H1 (cell line): ENCODE measurements around the gene PPP4R3A. TPM values are rescaled to one million over a fixed set of nuclear protein-coding genes. Genes with fewer than 3 reads are reported as not detected.

Experiments
- CTCF ChIA-PET: fragments of 300-600 bp; sonication (Branson Sonifier 250); formaldehyde crosslinking; loops from one replicate; lab custom pipeline; 2021; ENCODE audit not compliant: partially characterized antibody; lab: Charles Lee
- POLR2A ChIA-PET: fragments of 300-600 bp; sonication (Branson Sonifier 250); formaldehyde crosslinking; loops from one replicate; lab custom pipeline; 2021; ENCODE audit warnings: inconsistent platforms; ENCODE audit not compliant: partially characterized antibody; lab: Charles Lee
- DNase-seq, 2 experiments: peaks; one replicate each; pipeline versions ENCODE4 v3.0.0 to v3.0.0-alpha.2; 2010 to 2022; ENCODE audit warnings: low spot score in 2 of 2, low read depth in 1 of 2, mixed read lengths in 1 of 2
- FAIRE-seq: peaks from 2 replicates; lab custom pipeline; 2011; peaks lifted over from hg19 to GRCh38; lab: Jason Lieb, UNC
- H2AFZ ChIP-seq: 2 replicates; pipeline ENCODE4 v1.8.1; 2012; ENCODE audit warnings: low read length, inconsistent platforms
- H2AK5ac ChIP-seq: 2 replicates; pipeline ENCODE4 v1.6.1; 2013; ENCODE audit warnings: low read depth, low read length
- H2BK120ac ChIP-seq: replicated peaks from 2 replicates; pipeline ENCODE3; 2013; ENCODE audit warnings: low read depth, low read length, inconsistent platforms
- H2BK12ac ChIP-seq: 2 replicates; pipeline ENCODE4 v1.6.1; 2013; ENCODE audit warnings: low read depth, low read length
- H2BK15ac ChIP-seq: 2 replicates; pipeline ENCODE4 v1.6.1; 2013; ENCODE audit warnings: low read length
- H2BK20ac ChIP-seq: 2 replicates; pipeline ENCODE4 v1.6.1; 2013; ENCODE audit warnings: low read length
- H2BK5ac ChIP-seq: 2 replicates; pipeline ENCODE4 v1.6.1; 2013; ENCODE audit warnings: low read depth, low read length
- H3K14ac ChIP-seq: 2 replicates; pipeline ENCODE4 v1.6.1; 2013; ENCODE audit warnings: inconsistent platforms; ENCODE audit not compliant: insufficient read length
- H3K18ac ChIP-seq: 2 replicates; pipeline ENCODE4 v1.6.1; 2013; ENCODE audit warnings: low read length; ENCODE audit errors: extremely low read depth
- H3K23ac ChIP-seq: 2 replicates; pipeline ENCODE4 v1.6.1; 2013; ENCODE audit warnings: inconsistent platforms; ENCODE audit not compliant: insufficient read length
- H3K23me2 ChIP-seq: 2 replicates; pipeline ENCODE4 v1.6.1; 2013; ENCODE audit warnings: low read depth, low read length
- H3K27ac ChIP-seq: 2 replicates; pipeline ENCODE4 v1.6.1; 2011; ENCODE audit warnings: low read depth, low read length, inconsistent platforms
- H3K27me3 ChIP-seq, 4 experiments: replicated peaks in 1 of 4; 1 replicate in 1 of 4; 2 replicates in 3 of 4; pipeline versions ENCODE4 v1.6.1 to v1.8.1; 2011 to 2013; ENCODE audit warnings: low read length in 3 of 4, mild to moderate bottlenecking in 3 of 4, inconsistent platforms in 2 of 4, mixed read lengths in 2 of 4, moderate library complexity in 1 of 4; ENCODE audit not compliant: control insufficient read depth in 3 of 4, insufficient read depth in 3 of 4; ENCODE audit errors: extremely low read depth in 1 of 4
- H3K36me3 ChIP-seq, 4 experiments: 2 replicates each; pipeline versions ENCODE4 v1.6.1 to v1.8.1; 2011 to 2013; ENCODE audit warnings: mild to moderate bottlenecking in 4 of 4, low read length in 3 of 4, moderate library complexity in 2 of 4, control low read depth in 1 of 4, inconsistent platforms in 1 of 4; ENCODE audit not compliant: insufficient read depth in 4 of 4, control insufficient read depth in 2 of 4
- H3K4ac ChIP-seq: replicated peaks from 2 replicates; pipeline ENCODE3; 2013; ENCODE audit warnings: low read length, low read depth, mixed read lengths, inconsistent platforms; ENCODE audit not compliant: insufficient read length
- H3K4me1 ChIP-seq, 4 experiments: replicated peaks in 1 of 4; 1 replicate in 1 of 4; 2 replicates in 3 of 4; pipeline versions ENCODE4 v1.6.1 to v1.8.1; 2011 to 2013; ENCODE audit warnings: low read length in 3 of 4, inconsistent platforms in 2 of 4, mixed read lengths in 1 of 4; ENCODE audit not compliant: insufficient read depth in 4 of 4, control insufficient read depth in 3 of 4
- H3K4me2 ChIP-seq, 2 experiments: 2 replicates each; pipeline versions ENCODE4 v1.6.1 to v1.8.1; 2011 to 2013; ENCODE audit warnings: low read depth in 2 of 2, low read length in 2 of 2, control low read depth in 1 of 2, inconsistent platforms in 1 of 2, mild to moderate bottlenecking in 1 of 2; ENCODE audit not compliant: insufficient read depth in 1 of 2
- H3K4me3 ChIP-seq, 4 experiments: fragments of 200-600, 300-600 bp in 1 of 4; sonication (generic), shearing (Covaris generic), sonication (Bioruptor Twin) in 1 of 4; 2 replicates each; pipeline versions ENCODE4 v1.5.1 to v1.8.1; 2011 to 2016; ENCODE audit warnings: low read length in 4 of 4, low read depth in 3 of 4, control low read depth in 2 of 4, inconsistent platforms in 2 of 4, mild to moderate bottlenecking in 2 of 4, mixed read lengths in 1 of 4, moderate library complexity in 1 of 4; ENCODE audit not compliant: insufficient read depth in 2 of 4; ENCODE audit errors: extremely low read depth in 1 of 4
- H3K56ac ChIP-seq: replicated peaks from 2 replicates; pipeline ENCODE3; 2013; ENCODE audit warnings: low read depth, mild to moderate bottlenecking, mixed read lengths, low read length, inconsistent platforms; ENCODE audit not compliant: insufficient read length
- H3K79me1 ChIP-seq: 2 replicates; pipeline ENCODE4 v1.6.1; 2013; ENCODE audit warnings: low read depth, low read length, control low read depth
- H3K79me2 ChIP-seq, 2 experiments: 2 replicates each; pipeline versions ENCODE4 v1.6.1 to v1.8.1; 2012 to 2013; ENCODE audit warnings: low read length in 2 of 2, mild to moderate bottlenecking in 2 of 2, inconsistent platforms in 1 of 2; ENCODE audit not compliant: insufficient read depth in 2 of 2, control insufficient read depth in 1 of 2
- H3K9ac ChIP-seq, 4 experiments: replicated peaks in 1 of 4; 1 replicate in 1 of 4; 2 replicates in 3 of 4; pipeline versions ENCODE4 v1.6.1 to v1.8.1; 2011 to 2013; ENCODE audit warnings: low read depth in 3 of 4, low read length in 3 of 4, control low read depth in 2 of 4, mild to moderate bottlenecking in 2 of 4, moderate library complexity in 2 of 4, inconsistent platforms in 1 of 4; ENCODE audit errors: extremely low read depth in 1 of 4
- H3K9me3 ChIP-seq, 2 experiments: 2 replicates each; pipeline versions ENCODE4 v1.6.1 to v1.8.1; 2012 to 2013; ENCODE audit warnings: mild to moderate bottlenecking in 2 of 2, moderate library complexity in 2 of 2, control low read depth in 1 of 2, inconsistent platforms in 1 of 2, low read depth in 1 of 2, low read length in 1 of 2, mixed read lengths in 1 of 2; ENCODE audit not compliant: insufficient read depth in 2 of 2
- H4K20me1 ChIP-seq, 2 experiments: replicated peaks in 1 of 2; 2 replicates each; pipeline versions ENCODE3 to v1.8.1; 2011 to 2013; ENCODE audit warnings: inconsistent platforms in 2 of 2, low read length in 2 of 2, mild to moderate bottlenecking in 1 of 2; ENCODE audit not compliant: insufficient read depth in 2 of 2, control insufficient read depth in 1 of 2
- H4K5ac ChIP-seq: 2 replicates; pipeline ENCODE4 v1.6.1; 2013; ENCODE audit warnings: low read length, low read depth, mixed read lengths, inconsistent platforms; ENCODE audit not compliant: insufficient read length
- H4K8ac ChIP-seq: 2 replicates; pipeline ENCODE4 v1.8.0; 2013; ENCODE audit warnings: mild to moderate bottlenecking, moderate library complexity, low read length, inconsistent platforms; ENCODE audit not compliant: insufficient read depth; ENCODE audit errors: extremely low read depth
- H4K91ac ChIP-seq: replicated peaks from 2 replicates; pipeline ENCODE3; 2013; ENCODE audit warnings: low read length, mixed read lengths, inconsistent platforms; ENCODE audit not compliant: insufficient read length
- BCL11A ChIP-seq, 2 experiments: IDR thresholded peaks; one replicate each; pipeline ENCODE4 v1.6.1; 2011; ENCODE audit warnings: low read depth in 2 of 2, low read length in 2 of 2, mild to moderate bottlenecking in 2 of 2
- CHD2 ChIP-seq: IDR thresholded peaks from 2 replicates; pipeline ENCODE4 v1.6.1; 2012; ENCODE audit warnings: low read length, improper control_type of control experiment
- GTF2F1 ChIP-seq: IDR thresholded peaks from 2 replicates; pipeline ENCODE4 v1.6.1; 2012; ENCODE audit warnings: low read depth, low read length, improper control_type of control experiment, borderline replicate concordance
- RFX5 ChIP-seq: IDR thresholded peaks from 2 replicates; pipeline ENCODE4 v1.6.1; 2011; ENCODE audit warnings: low read depth, low read length, improper control_type of control experiment, borderline replicate concordance
- WGBS, 2 experiments: shearing (Covaris generic) in 1 of 2; methylation state at CpG; one replicate each; pipeline versions ENCODE4 v1.1.6 to v1.1.7; 2013 to 2015; ENCODE audit warnings: low lambda C conversion rate in 2 of 2, mixed read lengths in 2 of 2, inconsistent platforms in 1 of 2, low coverage in 1 of 2, missing lambda C conversion rate in 1 of 2; ENCODE audit not compliant: insufficient replicate concordance in 2 of 2, insufficient coverage in 1 of 2, insufficient read length in 1 of 2; ENCODE audit errors: extremely low coverage in 1 of 2, missing lambda C conversion rate in 1 of 2; 5-methylcytosine and 5-hydroxymethylcytosine counted together
- polyA plus RNA-seq, 7 experiments: library from polyadenylated mRNA; depleted of rRNA in 3 of 7; stranded (reverse) in 5 of 7; unstranded in 2 of 7; fragments of >200 nt in 5 of 7; fragments of 200-250 nt in 2 of 7; gene quantifications; 1 replicate in 5 of 7; 2 replicates in 1 of 7; 4 replicates in 1 of 7; pipeline versions ENCODE4 v1.2.1 to v1.2.3, GENCODE V29; 2011 to 2013; ENCODE audit warnings: missing spikeins in 2 of 7, mixed read lengths in 2 of 7
- total RNA-seq: library from RNA; stranded (reverse); fragmentation: NEBNext Ultra II Directional; extraction: Animal tissue kit (Norgen Biotek cat#: 25700); gene quantifications from 2 replicates; pipeline ENCODE4 v1.2.1, GENCODE V29; 2021

PPP4R3A gene
- total and polyA plus RNA-seq, 2 of the 8 experiments (the other 6 are each of a cell fraction or from before 2014, with no cell fraction given) = 31.7 to 122 TPM

DNA sequence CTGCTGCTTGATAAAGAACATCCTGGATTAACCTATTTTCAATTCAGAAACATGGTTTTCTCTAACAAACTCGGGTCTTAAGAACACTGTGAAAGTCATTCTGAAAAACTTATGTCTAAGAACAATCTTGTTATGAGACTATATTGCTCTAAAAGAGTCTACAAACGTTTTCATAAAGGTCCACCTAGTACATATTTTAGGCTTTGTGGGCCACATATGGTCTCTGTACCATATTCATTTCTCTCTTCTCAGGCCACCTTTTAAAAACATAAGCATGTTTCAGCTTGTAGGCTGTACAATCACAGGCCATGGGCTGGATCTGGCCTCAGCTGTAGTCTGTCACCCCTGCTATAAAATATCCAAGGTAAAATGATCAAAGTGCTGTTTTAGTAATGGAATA is 39.9 kb downstream of the PPP4R3A start:
- H3K56ac ChIP-seq = no peak overlapping the region
- H3K4me3 ChIP-seq = no peak overlapping the region
- peaks cover 0 to 1% of the 10 kb centered on the region in 2 experiments for H4K20me1 ChIP-seq
- H4K5ac ChIP-seq = no peak overlapping the region
- H3K18ac ChIP-seq = no peak overlapping the region
- no peak overlapping the region for H3K9ac ChIP-seq
- no peak overlapping the region for H3K23ac ChIP-seq
- H2AFZ ChIP-seq = no peak overlapping the region
- H2BK12ac ChIP-seq = no peak overlapping the region
- no peaks in the 10 kb centered on the region for H3K23me2 ChIP-seq
- no peak overlapping the region for H2BK120ac ChIP-seq
- H3K4ac ChIP-seq = no peak overlapping the region
- H3K79me2 ChIP-seq = no peaks in the 10 kb centered on the region; a peak in 1 of 4 replicates
- no peak overlapping the region for H2BK5ac ChIP-seq
- FAIRE-seq (no peak), DNase-seq (no peak)
- ChIA-PET CTCF (no interaction called here), POLR2A (no interaction called here)
- no peaks in the 10 kb centered on the region for H3K9me3 ChIP-seq
- no peaks in the 10 kb centered on the region for H3K4me1 ChIP-seq
- H3K27me3 ChIP-seq = no peaks in the 10 kb centered on the region
- H4K8ac ChIP-seq = no peak overlapping the region
- WGBS, 2 experiments = 78% methylated on average over 2 of the region's 2 CpGs; no CpG with 5 or more reads in 1 of the 2 experiments
- H3K79me1 ChIP-seq = no peaks in the 10 kb centered on the region; the same call in 1 of the 2 replicates
- peaks cover 25 to 95% (median 55%) of the 10 kb centered on the region in 4 experiments for H3K36me3 ChIP-seq
- no peak overlapping the region for H4K91ac ChIP-seq
- H2AK5ac ChIP-seq = no peak overlapping the region
- H3K14ac ChIP-seq = no peak overlapping the region
- H2BK15ac ChIP-seq = no peak overlapping the region
- no peak overlapping the region for H2BK20ac ChIP-seq
- no peak overlapping the region for H3K4me2 ChIP-seq
- no peak overlapping the region for H3K27ac ChIP-seq
- TF ChIP-seq BCL11A (IDR thresholded peaks at IDR 0.05; ENCODE audit: low read depth in 2 of 2, low read length in 2 of 2) (no peak), GTF2F1 (no peak), CHD2 (no peak), RFX5 (no peak)
